GM18909 (cell line): ENCODE measurements around the gene ELMO1.

Experiments used
- ATAC-seq: cut with Tn5 transposase; IDR thresholded peaks from one replicate; pipeline ENCODE4 v1.9.1; 2021; ENCODE audit warnings: mild to moderate bottlenecking; ENCODE audit not compliant: unreplicated experiment, poor library complexity

The ELMO1 gene

GRCh38 chr7:37248396-37248861 is 200.2 kb downstream of the ELMO1 start:
- no peak for ATAC-seq

DNA sequence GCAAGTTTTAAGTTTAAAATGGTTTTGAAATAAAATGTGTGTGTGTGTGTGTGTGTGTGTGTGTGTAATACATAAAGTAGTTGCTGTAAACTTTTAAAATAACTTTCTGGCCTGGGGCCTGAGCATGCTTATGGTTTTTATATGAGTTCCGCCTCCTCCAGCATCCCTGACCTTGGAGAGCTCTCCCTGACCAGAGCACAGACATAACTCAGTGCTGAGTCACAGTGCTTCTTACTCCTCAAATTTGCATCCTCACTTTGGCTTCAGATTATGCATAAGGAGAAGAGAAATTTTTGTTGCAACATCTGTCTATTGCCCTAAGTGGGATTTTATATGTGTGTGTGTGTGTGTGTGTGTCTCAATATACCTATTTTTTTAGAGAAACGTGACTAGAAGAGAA is 200.8 kb downstream of the ELMO1 start:
- no peak for ATAC-seq

DNA sequence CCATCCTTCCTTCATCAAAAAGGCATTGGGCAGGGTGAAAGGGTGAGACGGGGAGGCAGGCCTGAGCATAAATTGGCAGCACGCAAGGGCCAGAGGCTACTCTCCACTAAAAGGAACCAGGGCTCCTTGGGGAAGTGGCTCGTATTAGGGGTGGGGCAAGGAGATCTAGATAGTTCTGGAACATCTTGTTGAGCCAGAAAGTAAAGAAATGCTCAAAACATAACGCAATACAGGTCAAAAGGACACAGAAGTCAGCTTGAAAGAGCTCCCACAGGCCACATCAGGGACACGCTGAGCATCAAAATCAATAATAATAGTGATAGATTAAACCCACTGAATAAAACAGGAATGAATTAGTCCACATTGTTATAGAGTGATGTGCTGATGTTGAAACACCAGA is 203.1 kb downstream of the ELMO1 start:
- ATAC-seq, result no peak

GRCh38 chr7:37236906-37237305 is 211.8 kb downstream of the ELMO1 start:
- ATAC-seq, result no peak

- ATAC-seq, result no peak
These were observed 212.9 kb downstream of the ELMO1 start for GRCh38 chr7:37235813-37236212.

DNA sequence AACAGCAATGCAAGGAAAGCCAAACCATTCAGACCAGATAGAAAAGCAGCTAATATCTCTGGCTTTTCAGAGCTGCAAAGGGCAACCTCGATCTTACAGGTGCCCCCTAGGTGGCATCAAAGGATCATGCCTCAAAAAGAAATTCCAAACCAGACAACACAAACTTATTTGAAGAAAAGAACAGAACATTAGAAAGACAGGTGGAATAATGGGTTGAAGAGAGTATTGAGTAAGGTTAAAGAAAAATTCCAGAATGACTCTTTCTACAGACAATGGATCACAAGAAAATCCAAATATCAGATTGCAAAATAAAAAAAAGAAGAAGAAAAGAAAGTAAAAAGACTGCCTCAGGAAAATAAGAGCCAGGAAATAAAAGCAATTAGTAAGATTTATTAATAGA is 213.7 kb downstream of the ELMO1 start:
- ATAC-seq, result no peak

DNA sequence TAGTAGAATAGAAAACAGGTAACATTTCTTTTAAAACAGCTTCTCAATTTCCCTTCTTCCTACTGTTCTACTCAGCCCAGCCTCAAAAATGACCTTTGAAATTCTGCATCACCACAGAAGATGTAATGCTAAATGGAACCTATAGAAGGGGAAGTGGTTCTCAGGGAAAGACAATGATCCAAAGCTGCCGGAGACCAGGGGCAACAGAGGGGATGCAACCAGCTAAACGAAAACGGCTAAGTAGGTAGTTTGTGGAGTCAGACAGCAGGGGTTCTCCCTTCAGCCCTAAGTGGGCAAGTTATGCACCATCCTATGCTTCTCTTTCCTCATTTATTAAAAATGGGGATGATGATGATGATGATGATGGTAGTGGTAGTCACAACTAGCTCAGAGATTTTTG is 214.3 kb downstream of the ELMO1 start:
- ATAC-seq, result no peak

DNA sequence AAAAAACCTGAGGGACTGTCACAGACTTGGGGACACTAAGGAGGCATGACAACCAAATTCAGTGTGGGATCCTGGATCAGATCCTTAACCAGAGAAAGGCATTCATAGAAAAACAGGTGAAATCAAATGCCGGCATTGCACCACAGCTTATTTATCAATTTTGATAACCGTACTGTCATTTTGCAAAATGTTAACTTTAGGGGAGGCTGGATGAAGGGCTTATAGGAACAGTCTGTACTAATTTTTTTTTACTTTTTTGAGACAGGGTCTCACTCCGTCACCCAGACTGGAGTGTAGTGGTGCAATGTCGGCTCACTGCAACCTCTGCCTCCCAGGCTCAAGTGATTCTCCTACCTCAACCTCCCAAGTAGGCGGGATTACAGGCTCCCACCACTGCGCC is 217.1 kb downstream of the ELMO1 start:
- no peak for ATAC-seq

- no peak for ATAC-seq
These were observed 218.4 kb downstream of the ELMO1 start for GRCh38 chr7:37230221-37230620.

DNA sequence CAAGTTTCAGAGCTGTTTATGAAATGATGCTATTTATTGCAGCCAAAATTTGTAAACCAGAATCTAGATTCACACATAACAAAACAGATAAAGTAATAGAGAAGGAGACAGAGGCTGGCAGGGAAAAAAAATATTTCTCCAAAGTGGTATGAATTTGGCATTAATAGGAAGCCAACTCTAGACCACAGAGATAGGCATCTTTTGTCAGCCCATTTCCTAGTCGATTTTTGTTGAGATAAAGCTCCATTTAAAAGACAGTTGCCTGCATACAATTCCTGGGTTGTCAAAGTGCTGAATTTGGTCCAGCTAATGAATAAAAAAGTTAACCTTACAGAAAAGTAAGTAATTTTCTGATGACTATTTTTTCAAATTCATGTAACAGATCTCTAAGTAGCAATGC is 219.3 kb downstream of the ELMO1 start:
- ATAC-seq, result no peak

DNA sequence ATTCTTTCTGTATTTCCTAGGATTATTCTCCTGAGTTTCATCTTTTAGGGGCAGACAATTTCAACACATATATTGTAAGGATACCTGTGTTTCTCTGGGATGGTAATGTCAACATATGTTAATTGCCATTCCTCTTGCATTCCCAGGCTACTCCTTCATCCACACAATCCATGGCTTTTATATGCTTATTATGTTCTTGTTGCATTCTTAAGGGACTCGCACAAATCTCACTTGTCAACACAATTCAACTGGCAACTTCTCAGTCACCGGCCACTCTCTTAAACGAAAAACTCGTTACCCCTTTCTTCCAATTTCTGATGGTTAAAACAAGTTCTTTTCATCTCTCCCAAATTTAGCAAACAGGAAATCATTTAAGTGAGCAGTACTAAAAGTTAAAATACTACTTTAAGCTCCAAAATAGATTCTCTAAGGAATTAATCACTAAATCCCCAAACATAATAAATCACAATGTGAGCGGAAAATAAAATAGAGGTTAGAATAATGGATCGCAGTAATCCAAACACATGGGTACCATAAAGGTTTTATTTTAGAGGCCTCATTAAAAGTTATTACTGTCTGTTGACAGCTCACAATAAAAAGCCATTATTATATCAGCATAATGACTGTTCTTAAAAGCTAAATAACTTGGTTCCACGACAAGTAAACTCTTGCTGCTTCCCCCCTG is 223.2 kb downstream of the ELMO1 start:
- no peak for ATAC-seq

DNA sequence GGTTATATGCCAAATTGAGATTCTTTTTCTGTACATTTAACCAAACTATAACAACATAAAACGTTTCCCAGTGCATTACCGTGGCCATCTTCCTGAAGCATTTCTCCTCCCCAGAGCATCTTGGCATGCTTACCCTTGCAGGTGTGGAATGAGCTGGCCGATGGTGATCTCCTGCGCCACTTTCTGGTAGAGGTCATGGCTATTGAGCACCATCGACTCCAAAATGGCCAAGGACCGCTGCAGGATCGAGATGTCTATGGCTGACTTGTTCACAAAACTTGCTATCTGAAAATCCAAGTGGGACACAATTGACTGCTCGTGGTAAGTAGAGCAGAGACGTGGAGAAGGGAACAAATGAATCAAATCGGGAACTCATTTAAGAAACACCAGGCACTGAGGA is 223.9 kb downstream of the ELMO1 start:
- ATAC-seq, result no peak

DNA sequence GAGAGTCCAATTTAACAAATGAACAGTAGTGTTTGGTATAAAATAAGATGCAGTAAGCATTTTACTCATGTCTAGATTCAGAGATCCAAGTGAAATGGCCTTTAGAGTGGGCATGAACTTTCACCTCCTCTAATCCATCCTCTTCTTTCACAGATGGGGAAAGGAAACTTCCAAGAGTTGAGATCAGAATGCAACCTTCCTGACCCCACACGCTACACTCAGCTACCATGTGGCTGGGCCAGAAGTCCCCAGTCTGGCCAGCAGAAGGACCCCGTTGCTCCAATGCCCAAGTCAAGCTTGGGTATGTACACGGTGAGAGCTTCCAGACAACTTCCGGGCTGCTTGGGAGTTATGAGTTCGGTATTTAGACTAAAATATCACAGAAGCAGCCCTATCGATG is 228.0 kb downstream of the ELMO1 start:
- no peak for ATAC-seq

- ATAC-seq, result no peak
These were observed 229.7 kb downstream of the ELMO1 start for GRCh38 chr7:37218956-37219355.

GRCh38 chr7:37216923-37217322 is 231.7 kb downstream of the ELMO1 start:
- no peak for ATAC-seq

DNA sequence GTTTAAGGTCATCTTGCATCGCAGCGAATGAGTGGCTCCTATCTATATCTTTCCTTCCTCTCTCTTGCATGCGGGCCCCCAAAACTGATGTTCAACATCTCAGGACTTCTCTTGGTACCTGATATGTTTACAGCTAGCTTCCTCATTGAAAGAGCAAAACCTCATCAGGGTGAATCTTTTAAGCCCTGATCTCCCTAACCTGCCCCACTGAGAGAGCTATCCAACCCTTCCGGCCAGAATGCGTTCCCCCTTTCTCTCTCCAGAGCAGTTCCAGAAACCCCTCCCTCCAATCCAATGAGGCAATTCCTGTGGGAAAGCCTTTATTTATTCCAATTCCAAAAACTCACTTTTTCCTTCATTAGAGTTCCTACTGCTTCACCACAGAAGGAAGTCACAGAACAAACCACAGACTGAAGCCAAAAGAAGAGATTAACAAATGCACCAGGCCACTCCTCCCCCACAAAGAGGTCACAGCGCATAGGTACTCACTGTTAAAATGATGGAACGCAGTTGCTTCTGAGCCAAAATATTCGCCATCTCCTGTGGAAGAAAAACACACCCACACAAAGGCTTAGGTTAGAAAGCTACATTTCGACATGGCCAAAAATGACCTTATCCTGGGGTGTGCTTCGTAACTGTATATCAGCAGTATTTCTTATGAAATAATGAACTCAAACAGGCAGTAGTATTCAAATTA is 232.4 kb downstream of the ELMO1 start:
- no peak for ATAC-seq

DNA sequence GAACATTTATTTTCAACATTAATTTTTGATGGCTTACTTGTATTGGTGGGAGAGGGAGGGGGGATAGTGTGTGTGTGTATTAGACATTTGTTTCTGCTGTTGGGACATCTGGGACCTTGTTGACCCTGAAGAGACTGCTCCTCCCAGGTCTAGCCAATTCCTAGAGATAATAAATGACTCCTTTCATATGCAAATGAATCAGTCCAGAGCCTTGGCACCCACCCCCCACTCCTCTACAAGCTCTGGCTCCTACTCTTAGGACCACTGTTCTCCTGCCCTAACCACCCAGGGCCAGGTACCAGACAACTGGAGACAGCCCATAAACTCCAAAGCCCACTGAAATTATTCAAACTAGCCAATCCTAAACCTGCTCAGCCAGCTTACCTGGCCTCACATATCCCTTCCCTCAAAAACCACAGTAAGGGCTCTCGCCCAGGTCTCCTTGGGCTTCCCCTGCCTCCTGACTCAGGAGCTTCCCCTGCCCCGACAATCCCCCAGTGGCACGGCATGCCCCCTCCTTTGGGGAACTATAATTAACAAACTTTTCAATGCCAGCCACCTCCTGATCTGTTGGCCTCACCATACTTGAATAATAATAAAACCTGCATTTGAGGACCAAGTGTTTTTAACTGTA is 233.3 kb downstream of the ELMO1 start:
- ATAC-seq, result no peak

GRCh38 chr7:37212556-37212955 is 236.1 kb downstream of the ELMO1 start:
- ATAC-seq, result peak; percentile 18

- ATAC-seq, result peak; percentile 77
These were observed 236.6 kb downstream of the ELMO1 start for GRCh38 chr7:37212051-37212450.

GRCh38 chr7:37211097-37211880 is 237.4 kb downstream of the ELMO1 start:
- no peak for ATAC-seq

DNA sequence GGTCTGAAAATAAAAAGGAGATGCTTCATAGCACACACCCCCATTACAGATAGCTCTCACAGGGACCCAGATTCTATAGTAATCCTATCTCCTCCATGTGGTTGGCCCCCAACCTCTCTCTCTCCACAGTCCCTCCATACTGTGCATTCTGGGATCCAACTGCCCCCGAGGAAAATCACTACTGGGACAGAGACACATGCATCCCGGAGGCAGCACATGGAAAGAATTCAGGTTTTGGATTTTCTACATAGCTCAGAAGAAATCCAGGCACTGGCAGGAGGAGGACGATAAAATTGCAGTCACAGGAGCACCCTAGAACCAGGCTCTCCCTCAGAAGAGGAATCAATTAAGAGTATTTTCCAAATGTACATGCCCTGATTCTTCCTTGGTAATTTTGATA is 239.5 kb downstream of the ELMO1 start:
- ATAC-seq, result no peak
